GM19023 (cell line): ENCODE results near the gene TMEM43.

Source experiments
- ATAC-seq: cut with Tn5 transposase; IDR thresholded peaks from one replicate; pipeline ENCODE4 v1.9.1; 2021; ENCODE audit warnings: mild to moderate bottlenecking, moderate library complexity; ENCODE audit not compliant: unreplicated experiment

TMEM43 gene

DNA sequence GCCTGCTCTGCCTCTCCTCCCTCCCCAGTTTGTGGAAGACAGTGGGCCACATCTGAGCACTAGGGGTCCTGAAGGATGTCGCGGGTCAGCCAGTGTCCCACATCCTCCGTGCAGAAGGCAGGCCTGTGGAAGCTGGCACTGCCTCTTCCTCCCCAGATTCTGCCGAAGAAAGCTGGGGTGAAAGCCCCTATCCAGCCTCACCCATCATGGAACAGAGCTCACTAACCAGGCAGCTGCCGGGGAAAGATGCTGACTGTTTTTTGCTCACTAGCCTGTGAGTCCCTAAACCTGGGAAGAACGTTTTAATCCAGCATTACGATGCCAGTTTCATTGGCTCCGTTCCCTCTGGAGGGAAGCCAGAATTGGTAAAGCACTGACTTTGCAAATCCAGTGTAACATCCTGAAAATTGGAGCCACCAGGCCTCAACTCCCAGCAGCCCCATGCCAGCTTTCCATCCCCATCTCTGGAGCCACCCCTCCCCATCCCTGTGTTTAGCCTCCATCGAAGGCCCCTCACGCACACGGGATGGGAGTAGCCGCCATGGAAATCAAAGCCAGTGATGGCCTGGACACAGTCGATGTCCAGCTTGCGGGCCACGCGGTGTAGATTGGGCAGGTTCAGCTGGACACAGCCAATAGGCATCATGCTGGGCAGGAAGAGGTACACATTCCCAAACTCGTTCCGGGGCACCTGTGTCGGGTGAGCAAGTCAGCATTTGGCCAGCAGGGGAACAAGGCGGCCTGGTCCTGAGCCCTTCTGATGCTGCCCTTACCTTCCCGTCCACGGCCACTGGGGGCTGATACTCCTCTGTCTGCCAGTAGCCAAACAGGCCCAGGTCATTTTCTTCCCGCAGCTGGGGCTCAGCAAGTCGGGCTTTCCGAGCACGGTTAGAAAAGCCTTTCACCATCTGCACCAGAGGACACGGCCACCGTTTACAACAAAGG, 23.5 kb downstream of the TMEM43 start:
- ATAC-seq = no peak

DNA sequence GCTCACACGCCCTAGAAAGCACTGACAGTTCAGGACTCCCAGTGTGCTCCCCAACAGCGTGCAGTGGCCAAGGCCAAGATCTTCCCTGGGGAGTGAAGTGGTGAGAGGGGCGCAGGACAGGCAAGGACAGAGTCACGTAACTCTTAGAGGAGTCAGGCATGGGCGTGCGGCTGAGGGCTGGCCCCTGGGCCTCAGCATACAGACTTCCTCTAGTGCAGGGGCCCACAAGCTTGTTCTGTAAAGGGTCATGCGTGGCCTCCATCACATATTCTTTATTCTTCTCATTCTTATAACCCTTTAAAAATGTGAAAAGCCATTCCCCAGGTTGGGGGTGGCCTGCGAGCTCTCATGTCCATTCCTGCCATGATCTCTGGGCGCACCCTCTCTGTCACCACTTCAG, 25.2 kb downstream of the TMEM43 start:
- ATAC-seq = no peak

DNA sequence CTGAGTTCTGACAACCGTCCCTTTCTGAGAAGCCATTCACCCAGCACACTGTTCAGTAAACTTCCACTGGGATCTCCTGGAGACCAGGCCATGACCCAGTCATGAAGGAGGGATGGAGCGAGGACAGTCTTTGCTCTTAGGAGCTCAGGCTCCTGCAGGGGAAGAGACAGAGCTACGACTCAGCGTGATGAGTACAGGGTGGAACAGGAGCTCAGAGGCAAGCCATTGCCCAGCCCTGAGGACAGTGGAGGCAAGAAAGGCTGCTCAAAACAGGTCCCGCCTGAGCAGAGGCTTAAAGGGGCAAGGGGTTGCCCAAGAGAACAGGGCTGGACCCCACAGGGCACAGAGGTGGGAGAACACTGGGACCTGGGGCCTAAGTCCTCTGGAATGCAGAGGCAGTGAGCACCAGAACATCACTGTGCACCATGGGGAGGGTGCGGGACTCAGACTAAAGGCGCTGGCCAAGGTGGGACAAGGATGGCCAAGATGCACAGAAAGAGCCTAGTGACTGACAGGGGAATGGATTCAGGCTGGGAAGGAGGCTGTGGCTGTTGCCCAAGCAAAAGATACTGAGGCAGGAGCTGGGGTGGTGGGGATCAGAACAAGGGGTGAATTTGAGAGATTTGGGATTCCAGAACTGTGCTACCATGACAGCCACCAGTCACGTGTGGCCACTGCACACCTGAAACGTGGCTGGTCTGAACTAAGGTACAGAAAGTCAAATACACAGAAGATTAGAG, 25.8 kb downstream of the TMEM43 start:
- no peak for ATAC-seq

DNA sequence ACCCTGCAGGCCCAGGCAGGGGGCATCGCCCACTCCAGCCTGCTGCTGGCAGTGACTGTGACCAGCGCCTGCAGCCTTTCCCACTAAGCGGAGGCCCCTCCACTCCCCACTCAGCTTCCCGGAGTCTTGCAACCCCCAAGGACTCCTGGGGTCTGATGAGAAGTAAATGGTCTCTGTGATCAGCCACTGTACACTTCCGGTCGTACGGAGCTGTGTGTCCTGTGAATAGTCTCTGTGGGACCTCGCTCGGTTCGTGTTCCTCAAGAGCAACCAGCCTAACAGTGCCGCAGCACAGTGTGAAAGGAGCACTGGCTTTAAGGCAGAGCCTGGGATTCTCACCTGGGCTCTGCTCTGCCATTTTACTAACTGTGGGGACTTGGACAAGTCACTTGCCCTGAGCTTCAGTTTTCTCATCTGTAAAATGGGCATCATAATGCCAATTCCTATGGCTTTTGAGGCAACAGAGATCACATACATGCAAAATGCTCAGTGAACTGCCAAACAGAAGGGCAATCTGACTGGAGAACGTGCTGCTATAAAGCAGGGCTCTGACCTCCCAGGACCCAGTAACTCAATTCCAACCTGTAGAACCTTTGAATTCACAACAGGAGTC, 26.7 kb downstream of the TMEM43 start:
- no peak for ATAC-seq

DNA sequence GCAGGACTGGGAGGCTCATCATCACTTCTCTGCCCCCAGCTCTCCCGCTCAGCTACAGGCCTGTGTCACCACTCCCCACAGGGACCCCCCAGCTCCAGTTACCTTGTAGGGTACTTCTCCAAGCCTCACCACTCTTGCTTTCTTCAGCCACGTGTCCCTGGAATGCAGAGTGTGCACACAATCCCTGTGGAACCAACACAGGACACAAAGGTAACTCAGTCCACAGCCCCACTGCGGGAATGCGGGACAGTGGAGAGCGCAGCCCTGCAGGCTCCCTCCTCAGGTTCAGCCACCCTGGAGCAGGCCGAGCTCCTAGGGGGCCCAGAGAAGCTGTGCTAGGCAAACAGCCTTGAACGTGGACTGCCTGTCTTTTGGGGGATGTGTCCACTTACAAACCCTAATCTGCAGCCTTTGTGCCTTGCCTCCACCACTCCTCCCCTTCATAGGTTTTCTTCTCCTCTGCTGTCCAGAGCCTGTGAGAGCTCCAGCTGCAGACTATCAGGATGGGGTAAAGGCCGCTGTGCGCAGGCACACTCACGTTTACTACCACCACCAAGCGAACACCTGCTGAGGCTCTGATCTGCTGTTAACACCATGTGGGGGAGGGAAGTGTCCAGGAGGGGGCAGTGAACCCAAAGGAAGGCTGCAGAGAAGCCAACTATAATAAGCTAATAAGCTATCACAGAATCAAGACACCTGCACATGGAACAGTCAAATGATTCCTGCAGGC, 27.5 kb downstream of the TMEM43 start:
- ATAC-seq = no peak

DNA sequence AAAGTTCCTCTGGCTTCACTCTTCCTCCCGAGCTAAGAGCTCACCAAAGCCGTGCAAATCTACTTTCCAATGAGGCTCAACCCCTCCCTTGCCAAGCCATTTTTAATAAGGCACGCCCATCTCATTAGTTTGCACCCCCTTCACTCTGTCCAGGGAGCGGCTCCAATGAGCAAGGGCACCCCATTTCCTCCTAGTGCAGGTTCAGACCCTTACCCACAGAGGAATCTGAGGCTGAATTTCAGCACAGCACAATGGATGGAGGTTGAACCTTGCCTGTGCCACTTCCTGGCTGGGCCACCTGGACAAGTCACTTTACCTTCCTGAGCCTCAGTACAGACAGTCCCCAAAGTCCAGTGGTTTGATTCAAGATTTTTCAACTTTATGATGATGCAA, 28.1 kb downstream of the TMEM43 start:
- ATAC-seq = no peak

DNA sequence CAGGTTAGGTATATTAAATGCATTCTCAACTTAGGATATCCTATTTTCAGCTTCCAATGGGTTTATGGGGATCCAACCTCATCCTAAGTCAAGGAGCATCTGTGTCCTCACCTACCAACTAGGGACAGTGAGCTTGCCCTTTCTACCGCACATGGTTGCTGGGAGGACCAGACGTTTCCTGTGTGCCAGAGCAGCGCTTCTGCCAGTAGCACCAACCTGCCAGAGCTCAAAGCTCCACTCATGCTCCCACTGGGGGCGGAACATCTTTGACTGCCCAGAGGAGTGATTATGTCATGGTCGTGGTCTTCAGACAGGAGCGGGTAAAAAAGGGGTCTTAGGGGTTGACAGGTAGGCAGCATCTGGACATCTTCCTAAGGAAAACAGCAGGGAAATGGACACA, 28.8 kb downstream of the TMEM43 start:
- no peak for ATAC-seq

DNA sequence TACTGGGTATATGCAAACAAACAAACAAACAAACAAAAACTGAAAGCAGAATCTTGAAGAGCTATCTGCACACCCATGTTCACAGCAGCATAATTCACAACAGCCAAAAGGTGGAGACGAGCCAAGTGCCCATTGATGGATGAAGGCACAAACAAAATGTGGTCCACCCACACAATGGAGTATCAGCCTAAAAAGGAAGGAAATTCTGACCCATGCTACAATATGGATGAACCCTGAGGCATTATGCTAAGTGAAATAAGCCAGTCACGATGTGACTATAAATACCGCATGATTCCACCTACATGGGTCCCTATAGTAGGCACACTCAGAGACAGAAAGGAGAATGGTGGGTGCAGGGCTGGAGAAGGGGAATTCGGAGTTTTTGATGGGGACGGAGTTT, 29.4 kb downstream of the TMEM43 start:
- ATAC-seq = no peak

DNA sequence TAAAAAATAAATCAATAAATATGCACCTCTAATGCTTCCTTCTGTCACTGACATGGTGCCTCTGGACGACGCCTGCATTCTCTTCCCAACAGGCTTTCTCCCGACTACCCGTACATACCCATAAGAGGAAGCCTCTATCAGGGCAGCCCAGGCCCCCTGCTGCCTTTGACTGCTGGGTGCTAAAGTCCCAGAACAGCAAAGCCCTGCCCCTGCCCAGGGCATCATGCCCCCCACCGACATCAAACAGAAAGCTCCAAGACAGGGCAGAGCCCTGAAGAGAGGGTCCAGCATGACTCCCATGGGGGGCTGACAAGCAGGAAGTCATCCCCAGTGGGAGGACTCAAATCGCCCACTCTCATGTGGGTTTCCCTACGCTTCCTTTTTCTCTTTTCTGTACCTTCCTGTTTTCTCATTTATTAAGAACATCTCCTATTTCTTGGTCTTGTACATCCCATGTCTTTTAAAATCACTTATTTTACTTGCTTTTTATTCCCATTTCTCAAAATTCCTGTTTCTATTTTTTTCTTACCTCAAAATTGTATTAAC, 30.1 kb downstream of the TMEM43 start:
- no peak for ATAC-seq

DNA sequence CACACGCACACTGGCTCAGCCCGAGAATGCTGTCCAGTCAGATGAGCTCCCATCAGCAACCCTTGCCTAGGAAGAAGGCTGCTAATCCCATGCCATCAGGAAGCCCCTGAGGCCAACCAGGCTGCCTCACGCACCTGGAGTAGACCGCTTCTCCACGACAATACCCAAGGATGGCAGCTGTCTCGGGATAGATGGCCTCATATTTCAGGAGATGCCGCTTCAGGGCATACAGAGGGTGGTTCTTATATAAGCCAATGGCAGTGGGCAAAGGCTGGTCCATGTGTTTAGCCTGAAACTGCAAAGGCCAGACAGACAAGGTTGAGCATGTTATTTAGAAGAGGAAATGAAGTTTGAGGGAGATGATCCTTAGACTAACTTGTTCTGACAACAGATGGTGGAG, 31.3 kb downstream of the TMEM43 start:
- no peak for ATAC-seq

DNA sequence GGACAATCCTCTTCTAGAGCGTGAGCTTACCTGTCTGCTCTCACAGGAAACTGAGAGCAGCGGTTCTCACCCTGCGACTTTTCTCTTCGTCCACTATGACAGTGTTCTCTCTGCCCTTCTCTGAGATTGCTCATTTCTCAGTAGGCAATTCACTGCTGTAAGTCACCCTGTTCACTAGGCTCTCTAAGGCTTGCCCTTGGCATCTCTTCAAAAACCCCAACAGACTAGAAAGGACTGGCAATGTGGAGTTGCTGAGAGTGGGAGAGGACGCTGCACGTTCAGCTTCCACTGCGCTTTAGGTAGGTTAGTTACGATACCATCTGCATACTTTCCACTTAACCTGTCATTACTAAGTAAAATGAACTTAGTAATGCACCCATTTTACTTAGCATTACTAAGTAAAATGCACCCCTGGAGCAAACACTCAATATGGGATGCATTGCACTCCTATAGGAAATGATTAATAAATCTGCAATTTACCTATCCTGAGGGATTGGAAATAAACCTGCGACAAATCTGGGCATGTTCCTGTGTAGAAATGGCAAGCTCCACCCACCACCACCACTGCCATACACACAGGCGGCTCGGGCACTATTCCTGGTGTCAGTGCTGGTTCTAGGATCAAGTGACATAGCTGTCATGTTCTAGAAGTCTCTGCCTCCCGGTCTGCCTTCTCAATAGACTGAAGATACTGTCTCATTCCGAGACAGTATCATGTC, 32.1 kb downstream of the TMEM43 start:
- no peak for ATAC-seq

DNA sequence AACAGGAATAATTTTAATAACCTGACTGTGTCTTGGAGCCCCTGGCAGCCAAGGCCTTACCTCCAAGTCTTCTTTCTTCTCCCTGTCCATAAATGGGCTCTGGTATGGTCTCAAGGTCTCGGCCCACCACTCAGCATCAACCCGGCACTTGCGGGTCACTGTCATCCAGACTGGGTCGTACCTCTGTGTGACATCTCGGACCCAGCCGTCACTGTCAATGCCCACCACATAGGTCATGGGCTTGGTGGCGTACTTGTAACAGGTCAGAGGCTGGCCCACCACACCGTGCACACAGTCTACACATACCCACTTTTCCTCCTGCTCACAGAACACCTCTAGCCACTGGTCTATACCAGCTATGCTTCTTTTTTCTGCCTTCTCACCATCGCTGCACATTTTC, 33.1 kb downstream of the TMEM43 start:
- no peak for ATAC-seq

DNA sequence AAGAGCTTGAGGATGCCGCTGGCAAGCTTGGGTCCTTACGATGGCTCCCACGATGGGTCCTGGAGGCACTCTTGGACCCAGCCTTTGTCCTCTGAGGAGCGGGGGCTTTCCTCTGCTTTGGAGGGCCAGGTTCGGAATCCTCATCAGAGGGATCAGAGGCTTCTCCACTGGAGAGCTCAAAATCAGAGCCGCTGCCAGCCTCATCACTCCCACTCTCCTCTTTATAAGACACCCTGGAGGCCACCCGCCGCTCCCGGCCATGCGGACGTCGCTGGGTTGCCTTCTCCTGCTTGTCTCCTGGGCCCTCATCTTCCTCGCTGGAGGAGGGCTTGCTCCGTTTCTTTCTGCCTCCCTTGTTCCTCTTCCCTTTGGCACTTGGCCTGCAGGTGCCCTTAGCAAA, 33.5 kb downstream of the TMEM43 start:
- no peak for ATAC-seq

DNA sequence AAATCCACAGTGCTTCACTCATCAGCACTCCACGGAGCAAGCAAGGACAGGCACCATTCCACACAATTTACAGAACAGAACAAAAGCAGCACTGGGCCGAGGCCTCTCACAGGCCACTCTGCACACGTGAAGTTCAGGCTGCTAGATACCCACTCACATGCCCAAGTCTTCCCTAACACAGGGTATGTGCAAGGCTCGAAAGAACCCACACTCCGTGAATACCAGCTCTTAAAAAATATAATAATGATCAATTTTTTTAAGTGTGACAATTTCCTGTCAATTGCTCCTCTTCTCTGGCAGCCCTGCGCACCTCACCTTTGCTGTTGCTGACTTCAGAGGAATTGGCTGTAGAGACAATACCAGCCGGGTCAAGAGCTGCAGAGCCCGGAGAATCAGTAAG, 34.6 kb downstream of the TMEM43 start:
- no peak for ATAC-seq

DNA sequence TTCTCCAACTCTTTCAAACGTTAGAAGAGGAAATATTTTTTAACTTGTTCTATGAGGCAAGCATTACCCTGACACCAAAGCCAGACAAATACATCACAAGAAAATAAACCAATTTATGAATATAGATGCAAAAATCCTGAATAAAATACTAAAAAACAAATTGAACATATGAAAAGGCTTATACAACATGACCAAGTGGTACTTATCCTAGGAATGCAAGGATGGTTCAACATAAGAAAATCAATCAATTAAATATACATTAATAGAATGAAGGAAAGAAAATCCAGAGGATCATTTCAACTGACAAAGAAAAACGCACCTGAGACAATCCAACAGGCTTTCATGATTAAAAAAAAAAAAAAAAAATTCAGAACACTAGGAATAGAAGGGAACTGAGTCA, 36.4 kb downstream of the TMEM43 start:
- no peak for ATAC-seq

DNA sequence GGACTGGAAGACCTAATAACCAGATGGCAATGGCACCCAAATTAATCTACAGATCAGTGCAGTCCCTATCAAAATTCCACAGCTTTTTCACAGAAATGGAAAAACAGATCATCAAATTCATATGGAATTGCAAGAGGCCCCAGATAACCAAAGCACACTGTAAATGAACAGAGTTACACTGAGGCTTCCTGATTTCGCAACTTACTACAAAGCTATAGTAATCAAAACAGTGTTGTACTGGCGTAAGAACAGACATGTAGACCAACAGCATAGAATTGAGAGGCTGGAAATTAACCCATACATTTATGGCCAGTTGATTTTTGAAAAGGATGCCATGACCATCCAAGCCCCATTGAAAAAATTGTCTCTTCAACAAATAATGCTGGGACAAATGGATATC, 37.3 kb downstream of the TMEM43 start:
- no peak for ATAC-seq

DNA sequence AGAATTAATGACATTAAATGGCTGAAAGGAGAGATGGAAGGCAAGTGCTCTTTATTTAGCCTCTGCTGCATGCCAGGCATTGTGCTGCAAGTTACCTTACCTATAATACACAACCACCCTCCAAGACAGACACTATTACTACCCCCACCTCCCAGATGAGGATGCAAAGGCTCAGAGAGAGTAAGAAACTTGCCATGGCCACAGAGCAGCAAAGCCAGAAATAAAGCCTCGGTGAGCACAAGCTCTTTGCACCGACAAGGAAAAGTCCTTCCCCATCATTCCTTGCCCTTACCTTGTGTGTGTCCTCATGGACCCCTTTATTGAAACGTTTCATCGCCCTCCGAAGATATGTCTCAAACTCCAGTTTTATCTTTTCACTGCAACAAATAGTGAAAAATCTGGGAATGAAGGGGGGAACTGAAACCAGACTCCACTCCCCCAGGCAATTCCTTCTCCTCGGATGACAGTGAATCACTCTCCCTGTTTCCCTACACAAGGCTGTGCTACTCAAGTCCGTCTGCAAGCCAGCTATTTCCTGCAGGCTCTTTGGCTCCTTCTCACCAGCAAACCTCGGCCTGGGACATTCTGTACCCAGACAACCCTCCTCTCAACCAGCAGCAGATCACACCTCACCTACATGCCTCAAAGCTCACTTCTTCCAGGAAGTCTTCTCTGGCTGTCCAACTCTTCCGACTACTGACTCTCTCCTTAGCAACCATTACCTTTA, 42.2 kb downstream of the TMEM43 start:
- no peak for ATAC-seq

DNA sequence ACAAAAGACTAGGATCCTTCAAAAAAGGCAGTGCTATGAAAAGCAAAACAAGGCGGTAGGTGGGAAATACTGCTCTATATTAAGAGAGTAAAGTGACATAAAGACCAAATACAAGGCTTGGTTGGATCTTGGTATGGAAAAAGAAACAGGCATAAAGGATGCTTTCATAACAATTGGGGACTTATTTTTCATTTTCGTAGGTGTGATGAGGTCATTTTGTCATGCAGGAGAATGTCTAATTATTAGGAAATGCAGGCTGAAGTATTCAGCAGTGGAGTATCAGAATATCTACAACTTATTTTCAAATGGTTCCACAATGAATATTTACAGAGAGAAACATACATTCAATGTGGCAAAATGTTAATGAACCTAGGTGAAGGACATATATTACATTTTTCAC, 44.6 kb downstream of the TMEM43 start:
- no peak for ATAC-seq

DNA sequence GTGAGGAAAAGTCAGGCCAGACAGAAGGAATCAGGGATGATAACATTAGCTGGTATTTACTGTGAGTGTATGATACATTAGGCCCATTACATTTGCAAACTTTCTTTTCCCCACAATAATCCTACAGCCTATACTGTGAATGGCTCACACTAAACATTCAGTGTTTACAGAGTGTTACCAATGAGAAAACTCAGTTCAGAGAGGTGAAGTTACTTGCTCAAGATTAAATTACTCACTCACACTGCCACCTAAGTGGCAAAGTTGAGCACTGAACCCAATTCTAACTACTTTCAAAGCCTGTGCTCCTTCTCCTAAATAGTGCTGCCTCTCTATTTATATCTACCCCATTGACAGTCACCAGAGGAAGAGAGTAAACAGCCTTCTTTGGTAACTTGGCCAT, 45.0 kb downstream of the TMEM43 start:
- ATAC-seq = no peak
